Fibroblast of lung (primary cell): ENCODE results near the gene CEP76.

ENCODE experiments used
- EZH2 ChIP-seq: IDR thresholded peaks from 2 replicates; pipeline ENCODE4 v1.5.1; 2012; ENCODE audit warnings: low read length, control low read depth, mild to moderate bottlenecking; ENCODE audit errors: missing control alignments
- TF ChIP-seq, protein P1 (sequence below), 2 donors: IDR thresholded peaks in 1 of 2; conservative IDR thresholded peaks in 1 of 2; 1 replicate in 1 of 2; 2 replicates in 1 of 2; pipeline ENCODE4 v1.5.1; 2011 to 2012; ENCODE audit warnings: low read length in 2 of 2, control low read depth in 1 of 2, inconsistent platforms in 1 of 2, low read depth in 1 of 2, mild to moderate bottlenecking in 1 of 2

DNA sequence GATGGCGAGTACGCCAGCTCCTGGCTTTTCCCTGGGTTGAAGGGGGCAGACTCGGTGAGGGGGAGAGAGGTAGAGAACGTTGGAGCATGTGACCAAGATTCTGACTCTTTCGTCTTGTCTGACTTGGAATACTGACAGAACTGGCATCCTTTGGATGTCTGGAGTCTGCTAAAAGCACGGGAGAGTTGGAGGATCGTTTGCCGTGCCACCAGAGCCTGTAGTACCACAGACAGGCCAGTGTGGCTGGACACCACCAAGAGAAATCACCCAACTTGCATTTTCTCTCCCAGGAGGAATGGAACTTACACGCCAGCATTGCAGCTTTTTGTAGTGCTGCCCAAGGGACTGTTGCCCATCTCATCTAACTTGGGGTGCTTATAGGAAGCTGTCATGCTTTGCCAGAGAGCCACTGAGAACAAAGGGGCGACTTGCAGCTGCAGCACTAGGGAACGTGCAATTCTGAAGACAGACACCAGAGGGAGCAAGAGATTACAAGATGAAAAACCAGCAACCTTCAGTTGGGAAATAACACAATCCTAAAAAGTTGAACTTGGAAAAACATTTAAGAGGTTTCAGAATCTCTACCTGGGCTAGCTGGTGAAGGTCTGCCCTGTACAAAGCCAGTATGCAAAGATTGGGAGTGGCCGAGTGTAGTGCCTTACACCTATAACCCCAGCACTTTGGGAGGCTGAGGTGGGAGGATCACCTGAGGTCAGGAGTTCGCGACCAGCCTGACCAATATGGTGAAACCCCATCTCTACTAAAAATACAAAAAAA is 24.4 kb upstream of the CEP76 start:
- TF ChIP-seq, protein P1, sequence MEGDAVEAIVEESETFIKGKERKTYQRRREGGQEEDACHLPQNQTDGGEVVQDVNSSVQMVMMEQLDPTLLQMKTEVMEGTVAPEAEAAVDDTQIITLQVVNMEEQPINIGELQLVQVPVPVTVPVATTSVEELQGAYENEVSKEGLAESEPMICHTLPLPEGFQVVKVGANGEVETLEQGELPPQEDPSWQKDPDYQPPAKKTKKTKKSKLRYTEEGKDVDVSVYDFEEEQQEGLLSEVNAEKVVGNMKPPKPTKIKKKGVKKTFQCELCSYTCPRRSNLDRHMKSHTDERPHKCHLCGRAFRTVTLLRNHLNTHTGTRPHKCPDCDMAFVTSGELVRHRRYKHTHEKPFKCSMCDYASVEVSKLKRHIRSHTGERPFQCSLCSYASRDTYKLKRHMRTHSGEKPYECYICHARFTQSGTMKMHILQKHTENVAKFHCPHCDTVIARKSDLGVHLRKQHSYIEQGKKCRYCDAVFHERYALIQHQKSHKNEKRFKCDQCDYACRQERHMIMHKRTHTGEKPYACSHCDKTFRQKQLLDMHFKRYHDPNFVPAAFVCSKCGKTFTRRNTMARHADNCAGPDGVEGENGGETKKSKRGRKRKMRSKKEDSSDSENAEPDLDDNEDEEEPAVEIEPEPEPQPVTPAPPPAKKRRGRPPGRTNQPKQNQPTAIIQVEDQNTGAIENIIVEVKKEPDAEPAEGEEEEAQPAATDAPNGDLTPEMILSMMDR (conservative IDR thresholded peaks at IDR 0.05 in 1 of 2, IDR thresholded peaks at IDR 0.05 in 1 of 2; ENCODE audit: low read depth in 1 of 2, low read length in 2 of 2) = peak; percentile 88 to 91
- no peak for TF ChIP-seq EZH2
